Vagina (tissue), 2 donors: Measurements from ENCODE around the gene ADK. TPM values are rescaled to one million over a fixed set of nuclear protein-coding genes. Genes with fewer than 3 reads are reported as not detected.

Experiments used
- DNase-seq, 2 donors: peaks; one replicate each; pipeline ENCODE4 v3.0.0-alpha.2; 2017; ENCODE audit errors: extremely low spot score in 2 of 2
- H3K27ac ChIP-seq: fragments of 200-600 bp; sonication (generic); one replicate; pipeline ENCODE4 v1.5.1; 2019
- H3K27me3 ChIP-seq: fragments of 200-600 bp; sonication (generic); one replicate; pipeline ENCODE4 v1.5.1; 2019
- H3K36me3 ChIP-seq, 2 donors: fragments of 200-600 bp; sonication (generic); one replicate each; pipeline ENCODE4 v1.5.1; 2017 to 2019
- H3K4me1 ChIP-seq: fragments of 200-600 bp; sonication (generic); one replicate; pipeline ENCODE4 v1.5.1; 2019
- H3K4me3 ChIP-seq, 2 donors: fragments of 200-600 bp; sonication (generic); 1 replicate in 1 of 2; 2 replicates in 1 of 2; pipeline ENCODE4 v1.5.1; 2016 to 2019
- H3K9me3 ChIP-seq: fragments of 200-600 bp; sonication (generic); one replicate; pipeline ENCODE4 v1.5.1; 2019
- POLR2A ChIP-seq, 2 donors: fragments of 450-650 bp; IDR thresholded peaks; one replicate each; pipeline ENCODE4 v1.6.1; 2017; ENCODE audit warnings: antibody characterized with exemption in 2 of 2, mild to moderate bottlenecking in 2 of 2, moderate library complexity in 2 of 2
- POLR2AphosphoS5 ChIP-seq, 2 donors: sonication (generic); formaldehyde crosslinking; IDR thresholded peaks; one replicate each; pipeline ENCODE4 v1.9.0; 2017; ENCODE audit warnings: antibody characterized with exemption in 2 of 2, mild to moderate bottlenecking in 2 of 2, low read depth in 1 of 2; ENCODE audit not compliant: insufficient read depth in 1 of 2
- intact Hi-C: fragments of 100-400 bp; cut with DNase I; formaldehyde crosslinking; loops from one replicate; pipeline ENCODE4 v1.15.1; 2023
- total RNA-seq: library from RNA; depleted of rRNA; stranded (reverse); fragments of >200 nt; gene quantifications from one replicate; pipeline ENCODE4 v1.2.3, GENCODE V29; 2016
- TF ChIP-seq, protein P1 (sequence below), 3 experiments: fragments of 450-650 bp in 2 of 3; fragments of 200-600 bp in 1 of 3; sonication (generic) in 1 of 3; IDR thresholded peaks; one replicate each; pipeline ENCODE4 v1.5.1; 2017 to 2019; ENCODE audit warnings: antibody characterized with exemption in 3 of 3, mild to moderate bottlenecking in 2 of 3, moderate library complexity in 2 of 3

The ADK gene
- total RNA-seq, 1 donor from 2014 or later = 46.2 TPM

DNA sequence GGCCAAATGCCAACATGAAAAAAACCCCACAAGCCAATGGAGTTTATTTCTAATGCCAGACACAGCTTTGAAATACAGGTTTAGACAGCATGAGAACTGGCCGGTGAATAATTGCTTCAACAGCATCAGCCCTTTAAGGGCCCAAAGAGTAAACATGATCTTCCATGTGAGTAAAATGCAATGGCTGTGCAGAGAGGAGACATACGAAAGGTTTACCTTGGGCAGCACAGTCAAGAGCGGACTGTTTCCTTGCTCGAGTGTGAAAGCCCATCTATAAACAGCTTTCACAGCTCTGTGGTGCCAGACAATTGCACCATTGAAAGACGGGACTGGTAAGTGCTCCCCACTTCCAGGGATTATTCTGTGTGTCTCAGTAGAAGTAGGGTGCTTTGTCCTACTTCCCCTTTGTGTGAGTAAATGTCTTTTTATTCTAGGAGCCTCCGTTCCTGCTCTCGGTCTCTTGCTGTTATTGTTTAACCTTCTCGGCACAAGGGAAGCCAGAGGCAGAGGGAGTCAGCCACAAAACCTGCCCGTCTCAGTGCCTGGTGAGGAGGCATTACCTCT, 597.5 kb downstream of the ADK start:
- Histone ChIP-seq H3K36me3 (no peaks in the 10 kb centered on the region), H3K4me1 (peaks cover 7% of the 10 kb centered on the region), H3K9me3 (no peaks in the 10 kb centered on the region), H3K27me3 (no peaks in the 10 kb centered on the region), H3K27ac (no peak overlapping the region), H3K4me3 (no peak overlapping the region)
- TF ChIP-seq POLR2A (IDR thresholded peaks at IDR 0.05) (no peak), POLR2AphosphoS5 (IDR thresholded peaks at IDR 0.05; ENCODE audit: insufficient read depth in 1 of 2, low read depth in 1 of 2) (no peak)
- TF ChIP-seq, protein P1, sequence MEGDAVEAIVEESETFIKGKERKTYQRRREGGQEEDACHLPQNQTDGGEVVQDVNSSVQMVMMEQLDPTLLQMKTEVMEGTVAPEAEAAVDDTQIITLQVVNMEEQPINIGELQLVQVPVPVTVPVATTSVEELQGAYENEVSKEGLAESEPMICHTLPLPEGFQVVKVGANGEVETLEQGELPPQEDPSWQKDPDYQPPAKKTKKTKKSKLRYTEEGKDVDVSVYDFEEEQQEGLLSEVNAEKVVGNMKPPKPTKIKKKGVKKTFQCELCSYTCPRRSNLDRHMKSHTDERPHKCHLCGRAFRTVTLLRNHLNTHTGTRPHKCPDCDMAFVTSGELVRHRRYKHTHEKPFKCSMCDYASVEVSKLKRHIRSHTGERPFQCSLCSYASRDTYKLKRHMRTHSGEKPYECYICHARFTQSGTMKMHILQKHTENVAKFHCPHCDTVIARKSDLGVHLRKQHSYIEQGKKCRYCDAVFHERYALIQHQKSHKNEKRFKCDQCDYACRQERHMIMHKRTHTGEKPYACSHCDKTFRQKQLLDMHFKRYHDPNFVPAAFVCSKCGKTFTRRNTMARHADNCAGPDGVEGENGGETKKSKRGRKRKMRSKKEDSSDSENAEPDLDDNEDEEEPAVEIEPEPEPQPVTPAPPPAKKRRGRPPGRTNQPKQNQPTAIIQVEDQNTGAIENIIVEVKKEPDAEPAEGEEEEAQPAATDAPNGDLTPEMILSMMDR (IDR thresholded peaks at IDR 0.05) = no peak
- DNase-seq = peak in 1 of 2 donors; percentile 42
- intact Hi-C loops = no loop called here

GRCh38 chr10:74750848-74751274, 599.8 kb downstream of the ADK start:
- Histone ChIP-seq H3K4me1 (peaks cover 22% of the 10 kb centered on the region), H3K27ac (no peak overlapping the region), H3K27me3 (no peaks in the 10 kb centered on the region), H3K36me3 (no peaks in the 10 kb centered on the region), H3K4me3 (no peak overlapping the region), H3K9me3 (no peaks in the 10 kb centered on the region)
- DNase-seq = peak in 1 of 2 donors; percentile 25
- intact Hi-C loops = no loop called here
- TF ChIP-seq POLR2A (IDR thresholded peaks at IDR 0.05) (no peak), POLR2AphosphoS5 (IDR thresholded peaks at IDR 0.05; ENCODE audit: insufficient read depth in 1 of 2, low read depth in 1 of 2) (no peak)
- TF ChIP-seq, protein P1 (IDR thresholded peaks at IDR 0.05) = no peak

DNA sequence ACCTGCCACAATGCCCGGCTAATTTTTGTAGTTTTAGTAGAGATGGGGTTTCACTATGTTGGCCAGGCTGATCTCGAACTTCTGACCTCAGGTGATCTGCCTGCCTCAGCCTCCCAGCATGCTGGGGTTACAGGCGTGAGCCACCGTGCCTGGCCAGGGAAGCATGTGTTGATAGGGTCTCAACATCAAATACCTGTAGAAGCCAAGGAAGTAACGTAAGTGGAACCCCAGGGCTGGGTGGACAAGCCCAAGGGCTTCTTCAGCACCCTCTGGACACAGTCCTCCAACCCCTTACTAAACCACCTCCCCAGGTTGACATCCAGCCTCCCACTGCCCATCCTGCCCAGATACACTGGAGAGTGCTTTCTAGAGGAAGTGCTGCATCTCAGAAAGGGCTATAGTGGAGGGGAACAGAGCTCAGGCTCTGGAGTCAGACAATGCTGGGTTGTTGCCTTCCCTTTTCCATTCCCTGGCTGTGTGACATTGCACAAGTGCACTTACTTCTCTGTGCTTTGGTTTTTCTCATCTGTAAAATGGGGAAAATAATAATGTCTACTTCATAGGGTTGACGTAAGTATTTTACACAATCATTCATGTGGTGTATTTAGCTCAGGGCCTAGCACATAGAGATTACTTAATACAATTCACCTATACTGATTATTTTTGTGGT, 601.5 kb downstream of the ADK start:
- Histone ChIP-seq H3K36me3 (no peaks in the 10 kb centered on the region), H3K4me1 (peaks cover 22% of the 10 kb centered on the region), H3K27me3 (no peaks in the 10 kb centered on the region), H3K27ac (no peak overlapping the region), H3K9me3 (no peaks in the 10 kb centered on the region), H3K4me3 (no peak overlapping the region)
- intact Hi-C loops = no loop called here
- no peak for DNase-seq
- no peak for TF ChIP-seq POLR2A (IDR thresholded peaks at IDR 0.05)
- no peak for TF ChIP-seq POLR2AphosphoS5 (IDR thresholded peaks at IDR 0.05; ENCODE audit: insufficient read depth in 1 of 2, low read depth in 1 of 2)
- TF ChIP-seq, protein P1 (IDR thresholded peaks at IDR 0.05) = no peak

GRCh38 chr10:74753442-74754211, 602.6 kb downstream of the ADK start:
- Histone ChIP-seq H3K4me3 (peak overlapping the region in 1 of 2 donors; percentile 13), H3K27me3 (no peaks in the 10 kb centered on the region), H3K27ac (no peak overlapping the region), H3K4me1 (peaks cover 22% of the 10 kb centered on the region), H3K9me3 (no peaks in the 10 kb centered on the region), H3K36me3 (no peaks in the 10 kb centered on the region)
- DNase-seq = no peak
- peak; percentile 40 to 79 for TF ChIP-seq POLR2AphosphoS5 (IDR thresholded peaks at IDR 0.05; ENCODE audit: insufficient read depth in 1 of 2, low read depth in 1 of 2)
- no peak for TF ChIP-seq POLR2A (IDR thresholded peaks at IDR 0.05)
- intact Hi-C loops = no loop called here

DNA sequence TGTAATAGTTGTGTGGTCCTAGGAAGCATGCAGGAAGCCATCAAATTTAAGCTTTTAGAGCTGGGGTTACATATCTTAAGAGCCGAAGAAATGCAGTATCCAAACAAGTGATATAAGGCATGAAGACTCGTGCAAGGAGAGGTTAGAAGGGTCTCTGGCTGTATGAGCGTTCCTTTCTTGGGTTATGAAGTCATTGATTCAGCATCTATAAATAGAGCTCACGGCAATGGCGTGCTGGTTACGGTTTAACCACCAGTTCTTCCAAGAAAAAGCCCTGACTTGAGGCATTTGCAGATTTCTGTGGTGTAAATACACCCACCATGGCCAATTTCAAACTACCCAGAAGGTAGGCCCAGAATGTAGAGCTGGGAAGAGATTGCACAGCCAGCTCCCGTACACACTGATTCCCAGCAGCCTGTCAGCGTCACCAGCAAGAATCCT, 603.4 kb downstream of the ADK start:
- TF ChIP-seq POLR2A (IDR thresholded peaks at IDR 0.05) (no peak), POLR2AphosphoS5 (IDR thresholded peaks at IDR 0.05; ENCODE audit: insufficient read depth in 1 of 2, low read depth in 1 of 2) (no peak)
- TF ChIP-seq, protein P1 (IDR thresholded peaks at IDR 0.05) = no peak
- H3K4me1 ChIP-seq = peaks cover 22% of the 10 kb centered on the region
- no peak for DNase-seq
- intact Hi-C loops = no loop called here
- no peak overlapping the region for H3K27ac ChIP-seq
- H3K27me3 ChIP-seq = no peaks in the 10 kb centered on the region
- no peaks in the 10 kb centered on the region for H3K9me3 ChIP-seq
- H3K36me3 ChIP-seq = no peaks in the 10 kb centered on the region
- peak overlapping the region in 1 of 2 donors; percentile 13 for H3K4me3 ChIP-seq
